Common myeloid progenitor, CD34-positive (primary cell): ENCODE measurements around the gene TEX35.

Experiments used
- CTCF ChIA-PET: fragments of 350-600 bp; sonication (Branson Sonifier 250); formaldehyde crosslinking; loops from one replicate; lab custom pipeline; 2021; ENCODE audit warnings: antibody characterized with exemption; lab: Charles Lee
- POLR2A ChIA-PET: fragments of 350-600 bp; sonication (Branson Sonifier 250); formaldehyde crosslinking; loops from one replicate; lab custom pipeline; 2021; ENCODE audit warnings: antibody characterized with exemption; lab: Charles Lee
- DNase-seq, 3 donors: peaks; one replicate each; pipeline versions ENCODE4 v3.0.0 to v3.0.0-alpha.2; 2013
- H3K27ac ChIP-seq, 2 experiments: 1 replicate in 1 of 2; 2 replicates in 1 of 2; pipeline ENCODE4 v1.7.0; 2013; ENCODE audit warnings: inconsistent platforms in 2 of 2, low read length in 2 of 2, mild to moderate bottlenecking in 2 of 2, low read depth in 1 of 2, moderate library complexity in 1 of 2; ENCODE audit not compliant: severe bottlenecking in 2 of 2, insufficient read depth in 1 of 2, poor library complexity in 1 of 2
- H3K27me3 ChIP-seq, 5 experiments: replicated peaks in 2 of 5; 1 replicate in 3 of 5; 2 replicates in 2 of 5; pipeline versions ENCODE4 v1.6.1 to v1.7.0; 2013; ENCODE audit warnings: low read length in 4 of 5, mild to moderate bottlenecking in 2 of 5, moderate library complexity in 2 of 5, inconsistent platforms in 1 of 5; ENCODE audit not compliant: insufficient read depth in 5 of 5, control insufficient read depth in 4 of 5
- H3K36me3 ChIP-seq, 4 experiments: 1 replicate in 2 of 4; 2 replicates in 2 of 4; pipeline versions ENCODE4 v1.6.1 to v1.7.0; 2013; ENCODE audit warnings: low read length in 3 of 4, control low read depth in 1 of 4, mild to moderate bottlenecking in 1 of 4; ENCODE audit not compliant: control insufficient read depth in 4 of 4, insufficient read depth in 4 of 4
- H3K4me1 ChIP-seq, 4 experiments: 1 replicate in 3 of 4; 2 replicates in 1 of 4; pipeline versions ENCODE4 v1.6.1 to v1.7.1; 2013; ENCODE audit warnings: low read length in 3 of 4, mild to moderate bottlenecking in 3 of 4, control low read depth in 1 of 4, inconsistent platforms in 1 of 4, moderate library complexity in 1 of 4; ENCODE audit not compliant: control insufficient read depth in 4 of 4, insufficient read depth in 4 of 4; ENCODE audit errors: control extremely low read depth in 1 of 4
- H3K4me3 ChIP-seq, 7 experiments: 1 replicate in 4 of 7; 2 replicates in 3 of 7; pipeline versions ENCODE4 v1.5.1 to v1.7.0; 2013; ENCODE audit warnings: mild to moderate bottlenecking in 7 of 7, low read length in 6 of 7, moderate library complexity in 6 of 7, inconsistent platforms in 2 of 7, low read depth in 2 of 7, control low read depth in 1 of 7; ENCODE audit not compliant: insufficient read depth in 4 of 7, control insufficient read depth in 1 of 7; ENCODE audit errors: extremely low read depth in 1 of 7
- H3K9me3 ChIP-seq, 5 experiments: 1 replicate in 4 of 5; 2 replicates in 1 of 5; pipeline versions ENCODE4 v1.6.1 to v1.7.1; 2013; ENCODE audit warnings: low read length in 4 of 5, mild to moderate bottlenecking in 2 of 5, inconsistent platforms in 1 of 5, low read depth in 1 of 5, moderate library complexity in 1 of 5; ENCODE audit not compliant: control insufficient read depth in 4 of 5, insufficient read depth in 2 of 5; ENCODE audit errors: control extremely low read depth in 1 of 5
- WGBS: methylation state at CpG from one replicate; pipeline ENCODE4 v1.1.5; 2013; ENCODE audit not compliant: insufficient coverage; 5-methylcytosine and 5-hydroxymethylcytosine counted together

Gene TEX35

DNA sequence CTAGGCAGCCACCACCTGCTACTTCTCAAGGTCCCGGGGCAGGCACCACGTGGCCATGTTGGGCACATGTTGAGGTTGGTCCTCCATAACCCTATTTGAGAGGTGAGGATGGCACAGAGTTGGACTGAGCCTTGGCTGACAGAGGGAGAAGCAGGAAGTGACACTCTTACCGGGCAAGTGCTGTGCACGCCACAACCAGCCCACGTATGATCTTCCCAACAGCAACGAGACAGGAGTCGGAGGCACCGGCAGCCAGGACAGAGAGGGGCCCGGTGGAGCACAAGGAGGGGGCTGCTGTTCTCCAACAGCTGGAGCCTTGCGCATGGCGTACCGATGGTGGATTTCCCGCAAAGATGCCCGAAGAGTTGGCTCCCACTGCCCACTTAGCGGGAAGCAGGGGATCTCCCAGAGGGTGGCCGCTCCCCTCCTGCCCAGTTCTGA is 19.6 kb upstream of the TEX35 start:
- DNase-seq: no peak
- WGBS: 98% methylated on average over 16 of the region's 16 CpGs
- CTCF ChIA-PET: no interaction called here
- Histone ChIP-seq H3K9me3 (no peaks in the 10 kb centered on the region), H3K4me3 (no peak overlapping the region), H3K36me3 (no peaks in the 10 kb centered on the region), H3K27ac (no peak overlapping the region), H3K4me1 (no peaks in the 10 kb centered on the region), H3K27me3 (no peaks in the 10 kb centered on the region)
- POLR2A ChIA-PET: no interaction called here

DNA sequence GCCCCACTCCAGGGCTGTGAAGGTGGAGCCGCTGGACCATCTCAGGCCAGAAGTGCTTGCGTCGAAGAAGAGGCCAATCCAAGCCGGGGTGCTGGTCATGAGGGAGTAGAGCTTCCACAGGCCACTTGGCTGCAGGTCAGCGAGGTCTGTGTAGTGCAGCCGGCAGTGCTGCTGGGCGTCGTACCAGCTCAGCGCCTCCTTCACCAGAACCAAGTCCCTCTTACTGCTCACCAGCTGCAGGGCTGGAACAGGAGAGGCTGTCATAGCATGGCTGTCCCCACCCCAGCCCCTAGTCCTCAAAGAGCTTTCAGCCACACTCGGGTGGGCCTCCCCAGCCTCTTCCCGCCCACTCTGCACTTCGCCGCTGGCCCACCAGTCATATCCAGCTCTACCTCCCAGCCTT is 18.3 kb upstream of the TEX35 start:
- 98% methylated on average over 13 of the region's 13 CpGs for WGBS
- ChIA-PET POLR2A (no interaction called here), CTCF (interaction anchor here (1.4 to 1.6 kb wide), 2 partner anchors 9 to 183 kb away, joined by 3 to 5 read pairs; no protein-coding TSS in a partner anchor)
- no peaks in the 10 kb centered on the region for H3K4me1 ChIP-seq
- H3K9me3 ChIP-seq: no peaks in the 10 kb centered on the region
- H3K27me3 ChIP-seq: no peaks in the 10 kb centered on the region
- no peak for DNase-seq
- no peak overlapping the region for H3K27ac ChIP-seq
- no peak overlapping the region for H3K4me3 ChIP-seq
- H3K36me3 ChIP-seq: no peaks in the 10 kb centered on the region

- H3K27ac ChIP-seq: no peak overlapping the region
- no peaks in the 10 kb centered on the region for H3K9me3 ChIP-seq
- CTCF ChIA-PET: interaction anchor here (0.9 to 1.6 kb wide), 3 partner anchors 9 to 183 kb away, joined by 3 to 5 read pairs (median 3); no protein-coding TSS in a partner anchor
- POLR2A ChIA-PET: no interaction called here
- H3K4me1 ChIP-seq: no peaks in the 10 kb centered on the region
- H3K4me3 ChIP-seq: no peak overlapping the region
- no peaks in the 10 kb centered on the region for H3K36me3 ChIP-seq
- WGBS: 100% methylated on average over 1 of the region's 1 CpG
- DNase-seq: no peak
- no peaks in the 10 kb centered on the region for H3K27me3 ChIP-seq
Observed at GRCh38 chr1:178495158-178495557, 17.8 kb upstream of the TEX35 start.

DNA sequence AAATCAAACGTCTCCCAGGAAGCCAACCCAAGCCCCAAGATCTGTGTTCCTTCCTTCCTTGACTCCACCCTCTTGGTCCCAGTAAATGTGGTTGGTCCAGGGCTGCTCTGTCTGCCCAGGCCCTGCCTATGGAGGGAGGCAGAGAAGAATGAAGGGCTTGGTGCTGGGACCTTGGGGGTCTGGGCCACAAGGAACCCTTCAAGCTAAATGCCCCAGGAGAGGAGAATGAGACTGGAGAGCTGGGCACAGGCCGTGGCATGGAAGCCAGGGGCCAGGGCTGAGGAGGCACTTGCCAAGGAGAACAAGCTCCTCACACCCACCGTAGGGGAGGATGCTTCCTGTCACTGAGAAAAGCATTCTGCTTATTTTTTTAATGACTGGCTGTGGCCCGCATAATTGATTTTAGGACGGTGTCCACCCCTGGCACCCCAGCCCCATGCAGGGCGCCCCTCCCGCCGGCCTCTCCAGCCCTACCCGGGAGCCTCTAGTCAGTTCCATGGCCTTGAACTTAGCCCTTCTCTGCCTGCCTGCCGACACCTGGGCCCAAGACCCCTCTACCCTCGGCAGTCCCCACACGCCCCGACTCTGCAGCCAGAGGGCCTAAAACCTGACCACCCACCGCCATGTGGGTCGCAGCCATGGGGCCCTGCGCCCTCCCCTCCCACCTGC is 17.0 kb upstream of the TEX35 start:
- H3K27me3 ChIP-seq: no peaks in the 10 kb centered on the region
- DNase-seq: no peak
- no peak overlapping the region for H3K27ac ChIP-seq
- no peaks in the 10 kb centered on the region for H3K36me3 ChIP-seq
- CTCF ChIA-PET: interaction anchor here (0.9 kb wide), 1 partner anchor 10 kb away, joined by 3 read pairs; no protein-coding TSS in a partner anchor
- no peaks in the 10 kb centered on the region for H3K4me1 ChIP-seq
- H3K4me3 ChIP-seq: no peak overlapping the region
- no peaks in the 10 kb centered on the region for H3K9me3 ChIP-seq
- 90% methylated on average over 13 of the region's 16 CpGs for WGBS
- POLR2A ChIA-PET: no interaction called here

DNA sequence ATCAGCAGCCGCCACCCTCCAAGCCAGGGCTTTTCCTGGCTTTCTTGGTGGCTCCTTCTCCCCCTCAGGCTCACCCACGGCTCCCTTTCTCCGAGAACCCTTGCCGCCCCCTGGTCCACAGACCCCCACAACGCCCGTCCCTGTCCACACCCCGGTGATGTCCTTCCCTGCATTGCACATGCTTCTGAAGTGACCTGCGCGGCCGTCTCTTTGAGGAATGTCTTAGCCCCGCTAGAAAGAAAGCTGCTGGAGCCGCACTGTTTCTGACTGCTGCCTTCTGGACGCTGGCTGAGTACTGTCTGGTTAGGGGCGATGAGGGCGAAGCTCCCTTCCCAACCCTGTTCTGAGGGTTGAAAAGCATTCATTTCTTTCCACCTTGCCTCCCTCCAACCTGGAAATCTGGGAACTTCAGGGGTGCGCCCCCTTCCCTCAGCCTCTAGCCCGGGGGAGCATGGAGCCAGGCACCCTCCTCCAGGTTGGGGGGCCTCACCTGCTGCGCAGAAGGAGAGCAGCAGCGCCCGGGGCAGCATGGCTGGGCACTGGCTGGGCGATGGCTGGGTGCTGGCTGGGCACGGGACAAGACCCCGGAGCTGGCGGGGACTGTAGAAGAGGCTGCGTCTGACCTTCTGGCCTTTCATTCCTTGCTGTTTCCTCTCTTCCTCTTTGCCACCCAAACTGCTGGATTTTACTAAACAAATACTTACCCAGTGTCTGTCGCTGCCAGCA is 16.3 kb upstream of the TEX35 start, which contains the start of gene CLEC20A:
Gene CLEC20A (minus strand): TSS at position 555 of the 726 bp plus-strand sequence. CDS start 25 bp downstream, at position 530.
- Histone ChIP-seq H3K9me3 (no peaks in the 10 kb centered on the region), H3K4me3 (no peak within 1 kb of the TSS), H3K27ac (no peak within 1 kb of the TSS), H3K27me3 (no peaks in the 10 kb centered on the region), H3K4me1 (no peaks in the 10 kb centered on the region), H3K36me3 (no peaks in the 10 kb centered on the region)
- 94% methylated on average over 25 of the region's 26 CpGs for WGBS
- POLR2A ChIA-PET: no interaction called here
- CTCF ChIA-PET: interaction anchor here (0.7 kb wide), 1 partner anchor 186 kb away, joined by 3 read pairs; no protein-coding TSS in a partner anchor
- DNase-seq: no peak

DNA sequence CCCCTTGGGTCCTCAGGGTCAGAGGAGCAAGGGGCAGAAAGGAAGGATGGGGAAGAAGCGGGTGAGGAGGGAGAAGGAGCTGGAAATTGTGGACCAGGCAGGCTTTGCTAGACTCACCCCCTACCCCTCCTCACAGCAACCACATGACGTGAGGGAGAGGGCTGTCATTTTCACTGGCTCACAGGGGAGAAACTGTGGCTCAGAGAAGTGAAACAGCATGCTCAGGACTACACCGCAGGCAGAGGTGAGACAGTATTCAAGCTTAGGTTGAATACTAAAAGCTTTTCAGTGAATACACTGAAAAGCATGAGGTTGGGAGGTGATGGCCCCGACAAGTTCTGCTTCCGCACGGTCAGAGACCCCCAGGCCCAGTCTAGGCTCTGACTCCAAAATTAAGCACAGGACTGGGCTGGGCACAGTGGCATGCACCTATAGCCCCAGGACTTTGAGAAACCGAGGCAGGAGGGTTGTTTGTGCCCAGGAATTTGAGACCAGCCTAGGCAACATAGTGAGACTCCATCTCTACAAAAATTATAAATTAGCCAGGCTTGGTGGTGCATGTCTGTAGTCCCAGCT is 14.9 kb upstream of the TEX35 start:
- H3K4me1 ChIP-seq: no peaks in the 10 kb centered on the region
- no peak overlapping the region for H3K27ac ChIP-seq
- no peaks in the 10 kb centered on the region for H3K36me3 ChIP-seq
- CTCF ChIA-PET: interaction anchor here (1.0 kb wide), 1 partner anchor 10 kb away, joined by 4 read pairs; no protein-coding TSS in a partner anchor
- no peaks in the 10 kb centered on the region for H3K9me3 ChIP-seq
- H3K4me3 ChIP-seq: no peak overlapping the region
- DNase-seq: no peak
- POLR2A ChIA-PET: no interaction called here
- WGBS: 100% methylated on average over 2 of the region's 7 CpGs
- H3K27me3 ChIP-seq: no peaks in the 10 kb centered on the region
